ENCODE results near the gene GPBAR1.

DNA sequence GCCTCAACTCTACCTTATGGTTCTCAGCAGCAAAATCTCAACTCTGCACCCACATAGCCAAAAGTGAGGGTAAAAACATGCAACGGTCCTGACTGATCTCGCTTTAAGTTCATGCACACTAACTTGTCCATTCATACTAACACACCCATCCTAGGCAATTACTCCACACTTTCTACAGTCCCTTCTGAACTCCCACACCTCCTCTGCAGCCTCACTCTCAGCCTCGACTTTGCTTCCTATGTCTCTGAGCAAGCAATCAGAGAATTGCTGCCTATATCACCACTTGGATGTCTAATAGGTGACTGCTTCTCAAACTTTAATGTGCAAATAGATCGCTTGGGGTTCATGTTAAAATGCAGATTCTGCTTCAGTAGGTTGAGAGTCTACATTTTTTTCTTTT, 39.3 kb downstream of the GPBAR1 start:
- TF ChIP-seq, protein P1, sequence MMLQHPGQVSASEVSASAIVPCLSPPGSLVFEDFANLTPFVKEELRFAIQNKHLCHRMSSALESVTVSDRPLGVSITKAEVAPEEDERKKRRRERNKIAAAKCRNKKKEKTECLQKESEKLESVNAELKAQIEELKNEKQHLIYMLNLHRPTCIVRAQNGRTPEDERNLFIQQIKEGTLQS (IDR thresholded peaks at IDR 0.05; ENCODE audit: insufficient read depth, low read depth, low read length) = no peak
- TF ChIP-seq EP300 (IDR thresholded peaks at IDR 0.05; ENCODE audit: borderline replicate concordance in 1 of 2, low read depth in 2 of 2, low read length in 2 of 2) = no peak
- TF ChIP-seq, protein P2, sequence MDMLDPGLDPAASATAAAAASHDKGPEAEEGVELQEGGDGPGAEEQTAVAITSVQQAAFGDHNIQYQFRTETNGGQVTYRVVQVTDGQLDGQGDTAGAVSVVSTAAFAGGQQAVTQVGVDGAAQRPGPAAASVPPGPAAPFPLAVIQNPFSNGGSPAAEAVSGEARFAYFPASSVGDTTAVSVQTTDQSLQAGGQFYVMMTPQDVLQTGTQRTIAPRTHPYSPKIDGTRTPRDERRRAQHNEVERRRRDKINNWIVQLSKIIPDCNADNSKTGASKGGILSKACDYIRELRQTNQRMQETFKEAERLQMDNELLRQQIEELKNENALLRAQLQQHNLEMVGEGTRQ (IDR thresholded peaks at IDR 0.05; ENCODE audit: low read length) = no peak
- TF ChIP-seq, protein P3, sequence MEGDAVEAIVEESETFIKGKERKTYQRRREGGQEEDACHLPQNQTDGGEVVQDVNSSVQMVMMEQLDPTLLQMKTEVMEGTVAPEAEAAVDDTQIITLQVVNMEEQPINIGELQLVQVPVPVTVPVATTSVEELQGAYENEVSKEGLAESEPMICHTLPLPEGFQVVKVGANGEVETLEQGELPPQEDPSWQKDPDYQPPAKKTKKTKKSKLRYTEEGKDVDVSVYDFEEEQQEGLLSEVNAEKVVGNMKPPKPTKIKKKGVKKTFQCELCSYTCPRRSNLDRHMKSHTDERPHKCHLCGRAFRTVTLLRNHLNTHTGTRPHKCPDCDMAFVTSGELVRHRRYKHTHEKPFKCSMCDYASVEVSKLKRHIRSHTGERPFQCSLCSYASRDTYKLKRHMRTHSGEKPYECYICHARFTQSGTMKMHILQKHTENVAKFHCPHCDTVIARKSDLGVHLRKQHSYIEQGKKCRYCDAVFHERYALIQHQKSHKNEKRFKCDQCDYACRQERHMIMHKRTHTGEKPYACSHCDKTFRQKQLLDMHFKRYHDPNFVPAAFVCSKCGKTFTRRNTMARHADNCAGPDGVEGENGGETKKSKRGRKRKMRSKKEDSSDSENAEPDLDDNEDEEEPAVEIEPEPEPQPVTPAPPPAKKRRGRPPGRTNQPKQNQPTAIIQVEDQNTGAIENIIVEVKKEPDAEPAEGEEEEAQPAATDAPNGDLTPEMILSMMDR (IDR thresholded peaks at IDR 0.05; ENCODE audit: control extremely low read depth in 1 of 3, insufficient read depth in 1 of 3, low read depth in 1 of 3, low read length in 3 of 3) = no peak
- TF ChIP-seq EZH2 (IDR thresholded peaks at IDR 0.05; ENCODE audit: low read depth, low read length, severe bottlenecking) = no peak
- no peak for TF ChIP-seq POLR2A (IDR thresholded peaks at IDR 0.05; ENCODE audit: control extremely low read depth in 1 of 2, low read depth in 2 of 2, low read length in 2 of 2)
- no peak for TF ChIP-seq RNF2 (IDR thresholded peaks at IDR 0.05; ENCODE audit: borderline replicate concordance, low read depth, low read length, missing control alignments, poor library complexity, severe bottlenecking)
- no peak for TF ChIP-seq HDAC2 (IDR thresholded peaks at IDR 0.05; ENCODE audit: borderline replicate concordance in 1 of 2, low read depth in 2 of 2, low read length in 2 of 2)
- no peak for TF ChIP-seq RXRA (IDR thresholded peaks at IDR 0.05; ENCODE audit: insufficient read depth, low read depth, low read length)
- TF ChIP-seq RFX5 (IDR thresholded peaks at IDR 0.05; ENCODE audit: borderline replicate concordance, low read depth, low read length) = no peak
- TF ChIP-seq JUND (IDR thresholded peaks at IDR 0.05; ENCODE audit: low read length) = no peak
- no peak for TF ChIP-seq YY1 (IDR thresholded peaks at IDR 0.05; ENCODE audit: low read depth, low read length)
- TF ChIP-seq RAD21 (IDR thresholded peaks at IDR 0.05 in 1 of 2, conservative IDR thresholded peaks at IDR 0.05 in 1 of 2; ENCODE audit: low read depth in 2 of 2, low read length in 2 of 2) = no peak
- TF ChIP-seq EGR1 (IDR thresholded peaks at IDR 0.05; ENCODE audit: borderline replicate concordance, low read depth, low read length) = no peak
